Activated CD8-positive, alpha-beta memory T cell treated with anti-CD3 and anti-CD28 coated beads for 36 hours (primary cell): ENCODE results near the gene GRM5. TPM values are rescaled to one million over a fixed set of nuclear protein-coding genes. Genes with fewer than 3 reads are reported as not detected.
"Not testable (repeated sequence)": the region's sequence is repeated elsewhere in the genome, so short reads cannot be mapped to it uniquely, and the experiment has no call there.

Experiments
- CTCF ChIA-PET: fragments of 350-600 bp; sonication (Branson Sonifier 250); formaldehyde crosslinking; loops from one replicate; lab custom pipeline; 2021; ENCODE audit warnings: antibody characterized with exemption; lab: Charles Lee
- POLR2A ChIA-PET: fragments of 350-600 bp; sonication (Branson Sonifier 250); formaldehyde crosslinking; loops from one replicate; lab custom pipeline; 2021; ENCODE audit warnings: antibody characterized with exemption; lab: Charles Lee
- total RNA-seq, 2 experiments: library from RNA; stranded (reverse); gene quantifications; one replicate each; pipeline ENCODE4 v1.2.3, GENCODE V29; 2021

The GRM5 gene
- total RNA-seq, 2 experiments from 2014 or later, result not detected

GRCh38 chr11:88979641-88980040, 86.1 kb downstream of the GRM5 start:
- ChIA-PET CTCF (no interaction called here), POLR2A (no interaction called here)

GRCh38 chr11:88978992-88979391, 86.8 kb downstream of the GRM5 start:
- POLR2A ChIA-PET, CTCF ChIA-PET: not testable (repeated sequence)

- CTCF ChIA-PET, POLR2A ChIA-PET: not testable (repeated sequence)
Measured at GRCh38 chr11:88975441-88975840, 90.3 kb downstream of the GRM5 start.

GRCh38 chr11:88972210-88972609, 93.6 kb downstream of the GRM5 start:
- ChIA-PET CTCF (no interaction called here), POLR2A (no interaction called here)

- POLR2A ChIA-PET, CTCF ChIA-PET: not testable (repeated sequence)
Measured at GRCh38 chr11:88961621-88962020, 104.2 kb downstream of the GRM5 start.

GRCh38 chr11:88959857-88960256, 105.9 kb downstream of the GRM5 start:
- CTCF ChIA-PET, POLR2A ChIA-PET: not testable (repeated sequence)

GRCh38 chr11:88950975-88951374, 114.8 kb downstream of the GRM5 start:
- CTCF ChIA-PET, result no interaction called here
- POLR2A ChIA-PET, result no interaction called here

GRCh38 chr11:88948908-88949307, 116.9 kb downstream of the GRM5 start:
- CTCF ChIA-PET, POLR2A ChIA-PET: not testable (repeated sequence)

- POLR2A ChIA-PET, CTCF ChIA-PET: not testable (repeated sequence)
Measured at GRCh38 chr11:88947843-88948572, 117.8 kb downstream of the GRM5 start.

GRCh38 chr11:88929665-88930064, 136.1 kb downstream of the GRM5 start:
- CTCF ChIA-PET, result not testable (repeated sequence)

GRCh38 chr11:88917065-88917464, 148.7 kb downstream of the GRM5 start:
- CTCF ChIA-PET, POLR2A ChIA-PET: not testable (repeated sequence)

More at GRCh38 chr11:88929665-88930064, 136.1 kb downstream of the GRM5 start:
- POLR2A ChIA-PET, result not testable (repeated sequence)

- ChIA-PET POLR2A (no interaction called here), CTCF (no interaction called here)
Measured at GRCh38 chr11:88909500-88909899, 156.3 kb downstream of the GRM5 start.

- POLR2A ChIA-PET, result not testable (repeated sequence)
Measured at GRCh38 chr11:88901436-88901835, 164.3 kb downstream of the GRM5 start.

GRCh38 chr11:88888855-88889254, 176.9 kb downstream of the GRM5 start:
- POLR2A ChIA-PET, CTCF ChIA-PET: not testable (repeated sequence)

More at GRCh38 chr11:88901436-88901835, 164.3 kb downstream of the GRM5 start:
- CTCF ChIA-PET, result not testable (repeated sequence)

- CTCF ChIA-PET, result no interaction called here
- POLR2A ChIA-PET, result no interaction called here
Measured at GRCh38 chr11:88886796-88887195, 179.0 kb downstream of the GRM5 start.

- CTCF ChIA-PET, POLR2A ChIA-PET: not testable (repeated sequence)
Measured at GRCh38 chr11:88882800-88883199, 183.0 kb downstream of the GRM5 start.

GRCh38 chr11:88861618-88862017, 204.2 kb downstream of the GRM5 start:
- POLR2A ChIA-PET, result no interaction called here
- CTCF ChIA-PET, result no interaction called here

- POLR2A ChIA-PET, result not testable (repeated sequence)
Measured at GRCh38 chr11:88860431-88860830, 205.4 kb downstream of the GRM5 start.

GRCh38 chr11:88853963-88854362, 211.8 kb downstream of the GRM5 start:
- CTCF ChIA-PET, POLR2A ChIA-PET: not testable (repeated sequence)

More at GRCh38 chr11:88860431-88860830, 205.4 kb downstream of the GRM5 start:
- CTCF ChIA-PET, result not testable (repeated sequence)

- POLR2A ChIA-PET, CTCF ChIA-PET: not testable (repeated sequence)
Measured at GRCh38 chr11:88851547-88851946, 214.2 kb downstream of the GRM5 start.

GRCh38 chr11:88849773-88850172, 216.0 kb downstream of the GRM5 start:
- POLR2A ChIA-PET, CTCF ChIA-PET: not testable (repeated sequence)
